K562 (cell line): ENCODE results near the gene KXD1. TPM values are rescaled to one million over a fixed set of nuclear protein-coding genes. Genes with fewer than 3 reads are reported as not detected.

Experiments used
- AFF4 ChIP-seq: sonication (generic); formaldehyde crosslinking; IDR thresholded peaks from 2 replicates; pipeline ENCODE4 v1.8.0; 2023; ENCODE audit warnings: mild to moderate bottlenecking, missing genetic modification reagents
- BRCA1 ChIP-seq, 2 experiments: fragments of 450-650 bp in 1 of 2; sonication (generic) in 1 of 2; formaldehyde crosslinking in 1 of 2; IDR thresholded peaks; 2 replicates each; pipeline versions ENCODE4 v1.5.0 to v1.6.1; 2017 to 2020; ENCODE audit warnings: mild to moderate bottlenecking in 1 of 2, missing genetic modification reagents in 1 of 2
- CCNT2 ChIP-seq: IDR thresholded peaks from 2 replicates; pipeline ENCODE4 v1.6.1; 2011; ENCODE audit warnings: borderline replicate concordance, low read depth, mild to moderate bottlenecking, moderate library complexity, mixed read lengths, low read length; ENCODE audit not compliant: insufficient read length; ENCODE audit errors: extremely low read depth
- CREB1 ChIP-seq, 2 experiments: sonication (generic) in 1 of 2; formaldehyde crosslinking in 1 of 2; IDR thresholded peaks; 2 replicates each; pipeline versions ENCODE4 v1.6.1 to v1.8.0; 2012 to 2022; ENCODE audit warnings: inconsistent platforms in 1 of 2, mild to moderate bottlenecking in 1 of 2, missing genetic modification reagents in 1 of 2, moderate library complexity in 1 of 2
- FOXA1 ChIP-seq: fragments of 450-650 bp; IDR thresholded peaks from 2 replicates; pipeline ENCODE4 v1.6.1; 2016; ENCODE audit warnings: mild to moderate bottlenecking, borderline replicate concordance
- GTF2E2 ChIP-seq: fragments of 200-800 bp; sonication (Bioruptor generic); IDR thresholded peaks from 2 replicates; pipeline ENCODE4 v1.6.1; 2016; ENCODE audit warnings: missing genetic modification characterization, missing compliant biosample characterization
- HDGF ChIP-seq: fragments of 450-650 bp; IDR thresholded peaks from 2 replicates; pipeline ENCODE4 v1.6.1; 2016
- HEY1 ChIP-seq: fragments of 250-450 bp; sonication (Bioruptor Pico); IDR thresholded peaks from 2 replicates; pipeline ENCODE4 v1.5.0; 2020; ENCODE audit warnings: mild to moderate bottlenecking, moderate library complexity, borderline replicate concordance
- KDM4B ChIP-seq, 2 experiments: fragments of 450-650 bp in 1 of 2; sonication (generic) in 1 of 2; IDR thresholded peaks; 2 replicates each; pipeline ENCODE4 v1.6.1; 2016 to 2017; ENCODE audit warnings: borderline replicate concordance in 2 of 2, antibody characterized with exemption in 1 of 2, low read depth in 1 of 2, mild to moderate bottlenecking in 1 of 2
- NFIX ChIP-seq: fragments of 250-450 bp; sonication (Bioruptor Pico); IDR thresholded peaks from 2 replicates; pipeline ENCODE4 v1.4.0; 2020; ENCODE audit warnings: low read depth, mild to moderate bottlenecking, moderate library complexity
- NUFIP1 ChIP-seq: fragments of 450-650 bp; IDR thresholded peaks from 2 replicates; pipeline ENCODE4 v1.6.1; 2018; ENCODE audit not compliant: partially characterized antibody
- UBTF ChIP-seq, 2 experiments: IDR thresholded peaks; 2 replicates each; pipeline ENCODE4 v1.6.1; 2012; ENCODE audit warnings: improper control_type of control experiment in 2 of 2, low read depth in 2 of 2, low read length in 2 of 2, borderline replicate concordance in 1 of 2
- XRCC5 ChIP-seq: fragments of 200-400 bp; formaldehyde crosslinking; IDR thresholded peaks from 2 replicates; pipeline ENCODE4 v1.6.1; 2017; ENCODE audit warnings: low read depth, mild to moderate bottlenecking, low read length
- ZC3H8 ChIP-seq: fragments of 450-650 bp; IDR thresholded peaks from 2 replicates; pipeline ENCODE4 v1.6.1; 2017
- ZKSCAN8 ChIP-seq: fragments of 200-800 bp; sonication (Bioruptor generic); IDR thresholded peaks from 2 replicates; pipeline ENCODE4 v1.6.1; 2016; ENCODE audit warnings: missing genetic modification characterization, missing compliant biosample characterization
- ZNF143 ChIP-seq: sonication (generic); formaldehyde crosslinking; IDR thresholded peaks from 2 replicates; pipeline ENCODE4 v1.9.0; 2022; ENCODE audit warnings: mild to moderate bottlenecking, missing genetic modification reagents
- ZNF511 ChIP-seq: sonication (generic); formaldehyde crosslinking; IDR thresholded peaks from 2 replicates; pipeline ENCODE4 v1.8.0; 2022; ENCODE audit warnings: mild to moderate bottlenecking, missing genetic modification reagents
- ZNF764 ChIP-seq: fragments of 250-450 bp; sonication (Bioruptor Pico); IDR thresholded peaks from 2 replicates; pipeline ENCODE4 v1.4.0; 2020; ENCODE audit warnings: low read depth, mild to moderate bottlenecking, moderate library complexity
- ZNF778 ChIP-seq: fragments of 450-650 bp; formaldehyde crosslinking; IDR thresholded peaks from 2 replicates; pipeline ENCODE4 v1.4.0; 2020; ENCODE audit warnings: mild to moderate bottlenecking, moderate library complexity
- polyA plus RNA-seq, 8 experiments: library from polyadenylated mRNA; depleted of rRNA in 4 of 8; stranded (reverse) in 5 of 8; unstranded in 3 of 8; fragments of >200 nt; fragmentation: Nextera tagmentation in 2 of 8; fragmentation: Illumina TruSeq in 1 of 8; extraction: Ambion mirVana in 2 of 8; extraction: Trizol in 1 of 8; gene quantifications; 2 replicates each; pipeline versions ENCODE4 v1.2.1 to v1.2.3, GENCODE V29; 2011 to 2014; ENCODE audit warnings: inconsistent platforms in 1 of 8, missing spikeins in 1 of 8
- total RNA-seq, 7 experiments: library from RNA; depleted of rRNA in 6 of 7; stranded (reverse); fragments of >200 nt in 6 of 7; fragmentation: Illumina TruSeq in 2 of 7; extraction: Trizol in 2 of 7; gene quantifications; 2 replicates each; pipeline versions ENCODE4 v1.2.1 to v1.2.3, GENCODE V29; 2011 to 2021; ENCODE audit warnings: low replicate concordance in 1 of 7

KXD1 gene
- total and polyA plus RNA-seq, 9 of the 15 experiments (the other 6 are each of a cell fraction or from before 2014, with no cell fraction given): 21.9 to 210 (median 118) TPM

GRCh38 chr19:18589380-18590272, 32.0 kb downstream of the KXD1 start (continued):
- TF ChIP-seq ZNF143 (CRISPR knock-in tag) (no peak), FOXA1 (no peak), CREB1 (IDR thresholded peaks at IDR 0.05) (no peak), CREB1 (CRISPR knock-in tag; IDR thresholded peaks at IDR 0.05) (peak; percentile 54; the same call in 1 of the 2 replicates), NFIX (no peak), NUFIP1 (peak; percentile 84), HEY1 (CRISPR knock-in tag) (no peak), ZC3H8 (no peak), AFF4 (peak; percentile 36), GTF2E2 (no peak), HDGF (0 out of 2 replicates have a peak, but pooled peaks have one; percentile 62), UBTF (IDR thresholded peaks at IDR 0.05; ENCODE audit: borderline replicate concordance in 1 of 2, low read depth in 2 of 2, low read length in 2 of 2) (peak; percentile 90 to 95; a peak in 3 of 4 replicates), BRCA1 (IDR thresholded peaks at IDR 0.05) (no peak), BRCA1 (CRISPR knock-in tag; IDR thresholded peaks at IDR 0.05) (no peak), KDM4B (IDR thresholded peaks at IDR 0.05; ENCODE audit: borderline replicate concordance in 2 of 2, low read depth in 1 of 2) (peak in 1 of 2 experiments; percentile 47; a peak in 1 of 4 replicates), ZKSCAN8 (CRISPR knock-in tag) (no peak), CCNT2 (no peak), XRCC5 (no peak; the same call in 1 of the 2 replicates), ZNF778 (no peak), ZNF764 (CRISPR knock-in tag) (no peak), ZNF511 (CRISPR knock-in tag) (peak; percentile 95; the same call in 1 of the 2 replicates)
